ENCODE data around the gene FOXP1. TPM values are rescaled to one million over a fixed set of nuclear protein-coding genes. Genes with fewer than 3 reads are reported as not detected.

FOXP1 gene
- total RNA-seq, 1 experiment from 2014 or later, result 2.9 TPM

GRCh38 chr3:71464613-71465012, 118.9 kb downstream of the FOXP1 start:
- ChIA-PET POLR2A (no interaction called here), CTCF (no interaction called here)
- Histone ChIP-seq H3K9me3 (ENCODE audit: control insufficient read depth, insufficient read depth, low read depth, low read length) (no peaks in the 10 kb centered on the region), H3K27me3 (ENCODE audit: control insufficient read depth, insufficient read depth, low read length) (no peaks in the 10 kb centered on the region; the same call in 1 of the 2 replicates), H3K36me3 (ENCODE audit: control insufficient read depth, insufficient read depth, low read length) (no peaks in the 10 kb centered on the region), H3K4me1 (ENCODE audit: control insufficient read depth, insufficient read depth, low read length) (no peaks in the 10 kb centered on the region), H3K4me3 (ENCODE audit: low read depth in 2 of 2, low read length in 2 of 2) (no peak overlapping the region), H3K27ac (ENCODE audit: low read length) (no peak overlapping the region)
- ATAC-seq, result no peak
- no peak for DNase-seq (ENCODE audit: low read depth, low spot score)
- intact Hi-C loops (cut with micrococcal nuclease; ENCODE audit: unreplicated experiment), result no loop called here
- TF ChIP-seq, protein P1, sequence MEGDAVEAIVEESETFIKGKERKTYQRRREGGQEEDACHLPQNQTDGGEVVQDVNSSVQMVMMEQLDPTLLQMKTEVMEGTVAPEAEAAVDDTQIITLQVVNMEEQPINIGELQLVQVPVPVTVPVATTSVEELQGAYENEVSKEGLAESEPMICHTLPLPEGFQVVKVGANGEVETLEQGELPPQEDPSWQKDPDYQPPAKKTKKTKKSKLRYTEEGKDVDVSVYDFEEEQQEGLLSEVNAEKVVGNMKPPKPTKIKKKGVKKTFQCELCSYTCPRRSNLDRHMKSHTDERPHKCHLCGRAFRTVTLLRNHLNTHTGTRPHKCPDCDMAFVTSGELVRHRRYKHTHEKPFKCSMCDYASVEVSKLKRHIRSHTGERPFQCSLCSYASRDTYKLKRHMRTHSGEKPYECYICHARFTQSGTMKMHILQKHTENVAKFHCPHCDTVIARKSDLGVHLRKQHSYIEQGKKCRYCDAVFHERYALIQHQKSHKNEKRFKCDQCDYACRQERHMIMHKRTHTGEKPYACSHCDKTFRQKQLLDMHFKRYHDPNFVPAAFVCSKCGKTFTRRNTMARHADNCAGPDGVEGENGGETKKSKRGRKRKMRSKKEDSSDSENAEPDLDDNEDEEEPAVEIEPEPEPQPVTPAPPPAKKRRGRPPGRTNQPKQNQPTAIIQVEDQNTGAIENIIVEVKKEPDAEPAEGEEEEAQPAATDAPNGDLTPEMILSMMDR (IDR thresholded peaks at IDR 0.05), result no peak
- TF ChIP-seq POLR2AphosphoS5 (IDR thresholded peaks at IDR 0.05; ENCODE audit: low read depth, low read length) (no peak), SIN3A (IDR thresholded peaks at IDR 0.05; ENCODE audit: borderline replicate concordance, insufficient read depth, low read depth, low read length) (no peak), TCF7L2 (IDR thresholded peaks at IDR 0.05; ENCODE audit: low read depth, low read length) (no peak)
- TF ChIP-seq, protein P2, sequence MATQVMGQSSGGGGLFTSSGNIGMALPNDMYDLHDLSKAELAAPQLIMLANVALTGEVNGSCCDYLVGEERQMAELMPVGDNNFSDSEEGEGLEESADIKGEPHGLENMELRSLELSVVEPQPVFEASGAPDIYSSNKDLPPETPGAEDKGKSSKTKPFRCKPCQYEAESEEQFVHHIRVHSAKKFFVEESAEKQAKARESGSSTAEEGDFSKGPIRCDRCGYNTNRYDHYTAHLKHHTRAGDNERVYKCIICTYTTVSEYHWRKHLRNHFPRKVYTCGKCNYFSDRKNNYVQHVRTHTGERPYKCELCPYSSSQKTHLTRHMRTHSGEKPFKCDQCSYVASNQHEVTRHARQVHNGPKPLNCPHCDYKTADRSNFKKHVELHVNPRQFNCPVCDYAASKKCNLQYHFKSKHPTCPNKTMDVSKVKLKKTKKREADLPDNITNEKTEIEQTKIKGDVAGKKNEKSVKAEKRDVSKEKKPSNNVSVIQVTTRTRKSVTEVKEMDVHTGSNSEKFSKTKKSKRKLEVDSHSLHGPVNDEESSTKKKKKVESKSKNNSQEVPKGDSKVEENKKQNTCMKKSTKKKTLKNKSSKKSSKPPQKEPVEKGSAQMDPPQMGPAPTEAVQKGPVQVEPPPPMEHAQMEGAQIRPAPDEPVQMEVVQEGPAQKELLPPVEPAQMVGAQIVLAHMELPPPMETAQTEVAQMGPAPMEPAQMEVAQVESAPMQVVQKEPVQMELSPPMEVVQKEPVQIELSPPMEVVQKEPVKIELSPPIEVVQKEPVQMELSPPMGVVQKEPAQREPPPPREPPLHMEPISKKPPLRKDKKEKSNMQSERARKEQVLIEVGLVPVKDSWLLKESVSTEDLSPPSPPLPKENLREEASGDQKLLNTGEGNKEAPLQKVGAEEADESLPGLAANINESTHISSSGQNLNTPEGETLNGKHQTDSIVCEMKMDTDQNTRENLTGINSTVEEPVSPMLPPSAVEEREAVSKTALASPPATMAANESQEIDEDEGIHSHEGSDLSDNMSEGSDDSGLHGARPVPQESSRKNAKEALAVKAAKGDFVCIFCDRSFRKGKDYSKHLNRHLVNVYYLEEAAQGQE (IDR thresholded peaks at IDR 0.05; ENCODE audit: insufficient read depth in 1 of 2, low read depth in 2 of 2, low read length in 1 of 2), result no peak
- BruUV-seq (replicated peaks), result no TSS peak
- in situ Hi-C loops (cut with HindIII; ENCODE audit: low pct_unique_long_range_greater_than_20kb, low sequenced_read_pairs), result no loop called here

DNA sequence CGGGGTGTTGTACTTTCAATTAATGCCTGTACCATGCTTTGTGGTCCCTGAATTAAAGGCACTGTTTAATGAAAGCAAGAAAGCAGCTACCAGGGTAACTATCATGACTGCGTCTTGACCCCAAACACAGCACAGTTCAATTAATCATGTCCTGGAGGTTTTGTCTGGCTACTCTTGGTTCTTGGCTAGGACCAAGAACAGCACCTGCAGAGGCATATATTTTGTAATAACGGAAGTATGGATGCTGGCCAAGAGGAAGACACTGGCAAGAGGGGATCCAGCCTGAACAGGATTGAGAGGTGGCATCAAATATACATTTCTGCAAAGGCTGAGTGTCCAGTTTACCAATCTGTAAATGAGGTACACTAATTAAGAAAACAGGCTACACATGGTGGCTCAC, 119.9 kb downstream of the FOXP1 start:
- ATAC-seq (no peak), DNase-seq (ENCODE audit: low read depth, low spot score) (no peak)
- no TSS peak for BruUV-seq (replicated peaks)
- no peaks in the 10 kb centered on the region for H3K9me3 ChIP-seq (ENCODE audit: control insufficient read depth, insufficient read depth, low read depth, low read length)
- POLR2A ChIA-PET, result no interaction called here
- intact Hi-C loops (cut with micrococcal nuclease; ENCODE audit: unreplicated experiment), result no loop called here
- no peak overlapping the region for H3K27ac ChIP-seq (ENCODE audit: low read length)
- H3K4me3 ChIP-seq (ENCODE audit: low read depth in 2 of 2, low read length in 2 of 2), result no peak overlapping the region
- no peaks in the 10 kb centered on the region for H3K36me3 ChIP-seq (ENCODE audit: control insufficient read depth, insufficient read depth, low read length)
- CTCF ChIA-PET, result no interaction called here
- TF ChIP-seq, protein P2 (IDR thresholded peaks at IDR 0.05; ENCODE audit: insufficient read depth in 1 of 2, low read depth in 2 of 2, low read length in 1 of 2), result no peak
- no peak for TF ChIP-seq POLR2AphosphoS5 (IDR thresholded peaks at IDR 0.05; ENCODE audit: low read depth, low read length)
- TF ChIP-seq, protein P1 (IDR thresholded peaks at IDR 0.05), result no peak
- TF ChIP-seq SIN3A (IDR thresholded peaks at IDR 0.05; ENCODE audit: borderline replicate concordance, insufficient read depth, low read depth, low read length), result no peak
- no peak for TF ChIP-seq TCF7L2 (IDR thresholded peaks at IDR 0.05; ENCODE audit: low read depth, low read length)
- in situ Hi-C loops (cut with HindIII; ENCODE audit: low pct_unique_long_range_greater_than_20kb, low sequenced_read_pairs), result no loop called here
- H3K4me1 ChIP-seq (ENCODE audit: control insufficient read depth, insufficient read depth, low read length), result no peaks in the 10 kb centered on the region
- no peaks in the 10 kb centered on the region; the same call in 1 of the 2 replicates for H3K27me3 ChIP-seq (ENCODE audit: control insufficient read depth, insufficient read depth, low read length)

Measured in Panc1 (cell line).